ENCODE data around the gene PRKN.

GRCh38 chr6:161434921-161435747 is 1292.4 kb downstream of the PRKN start:
- no peak for TF ChIP-seq CTCF (IDR thresholded peaks at IDR 0.05; ENCODE audit: insufficient read depth, low read length)
- TF ChIP-seq REST (IDR thresholded peaks at IDR 0.05; ENCODE audit: insufficient replicate concordance, low read depth) = no peak
- TF ChIP-seq GABPA (IDR thresholded peaks at IDR 0.05; ENCODE audit: low read depth) = no peak
- no peak for TF ChIP-seq POLR2AphosphoS5 (IDR thresholded peaks at IDR 0.05; ENCODE audit: low read depth)
- TF ChIP-seq SPI1 (IDR thresholded peaks at IDR 0.05; ENCODE audit: borderline replicate concordance, low read depth) = no peak
